GM21423 (cell line): Measurements from ENCODE around the gene FAM117A.
A peak's percentile ranks its signal among the peaks of the same experiment; 100 is the strongest.

Experiments used
- ATAC-seq: cut with Tn5 transposase; IDR thresholded peaks from one replicate; pipeline ENCODE4 v1.9.1; 2021; ENCODE audit warnings: mild to moderate bottlenecking, moderate library complexity; ENCODE audit not compliant: unreplicated experiment

FAM117A gene

DNA sequence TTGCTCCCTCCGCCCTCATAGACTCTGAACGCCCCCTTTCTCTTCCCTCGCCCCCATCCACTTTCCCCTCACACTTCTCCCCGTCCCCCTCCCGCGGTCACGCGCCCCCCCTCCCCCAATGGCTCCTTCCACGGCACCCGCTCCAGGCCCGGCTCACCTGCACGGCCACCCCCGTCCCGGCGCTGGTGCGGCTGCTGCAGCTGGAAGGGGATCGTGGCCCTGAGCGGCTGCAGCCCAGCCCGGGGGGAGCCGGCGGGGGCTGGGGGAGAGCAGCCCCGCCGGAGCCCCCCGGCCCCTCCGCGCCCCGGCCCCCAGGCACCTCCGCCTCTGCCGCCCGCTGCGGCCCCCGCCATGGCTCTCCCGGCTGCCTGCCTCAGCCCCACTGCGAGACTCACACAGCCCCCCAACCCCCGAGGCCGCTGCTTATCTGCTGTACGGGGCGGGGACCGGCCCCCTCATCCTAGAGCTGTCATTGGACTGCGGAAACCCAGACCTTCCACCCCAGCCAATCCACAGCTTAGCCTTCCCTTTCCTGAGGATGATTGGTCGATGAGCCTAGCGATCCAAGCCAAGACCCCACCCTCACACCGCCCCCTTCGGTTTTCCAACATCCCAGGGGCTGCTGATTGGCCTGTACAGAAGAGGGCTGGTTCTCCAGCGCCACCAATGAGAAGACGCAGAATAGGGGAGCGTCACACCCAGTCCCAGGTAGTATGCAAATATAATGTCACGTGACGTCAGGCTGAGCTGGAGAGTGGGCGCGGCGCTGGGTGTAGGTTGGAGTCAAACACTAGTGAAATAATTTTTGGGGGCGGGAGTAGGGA is at the start of gene FAM117A:
TSS of gene FAM117A (minus strand) at position 397 of the 824 bp plus-strand sequence. CDS start at position 353, 44 bp downstream.
- ATAC-seq = peak; percentile 94

DNA sequence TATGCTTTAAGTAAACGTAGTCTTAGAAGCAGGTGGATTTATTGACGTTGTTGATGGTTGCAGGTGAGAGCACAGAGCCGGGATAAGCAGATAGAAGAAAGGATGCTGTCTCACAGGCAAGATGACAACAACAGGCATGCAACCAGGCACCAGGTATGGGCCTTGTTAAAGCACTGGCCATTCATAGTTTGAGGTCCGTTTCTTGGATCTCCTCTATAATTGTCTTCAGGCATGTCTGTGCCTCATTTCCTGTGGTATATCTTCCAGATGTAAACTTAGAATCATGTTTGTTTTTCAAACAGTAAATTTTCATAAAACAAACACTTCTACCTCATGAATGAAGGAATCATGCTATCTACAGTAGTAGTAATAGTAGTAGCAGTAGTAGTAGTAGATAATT is 45.1 kb upstream of the FAM117A start:
- ATAC-seq = no peak

GRCh38 chr17:49798738-49799137 is 34.8 kb upstream of the FAM117A start:
- no peak for ATAC-seq

GRCh38 chr17:49798182-49798581 is 34.3 kb upstream of the FAM117A start:
- ATAC-seq = no peak

DNA sequence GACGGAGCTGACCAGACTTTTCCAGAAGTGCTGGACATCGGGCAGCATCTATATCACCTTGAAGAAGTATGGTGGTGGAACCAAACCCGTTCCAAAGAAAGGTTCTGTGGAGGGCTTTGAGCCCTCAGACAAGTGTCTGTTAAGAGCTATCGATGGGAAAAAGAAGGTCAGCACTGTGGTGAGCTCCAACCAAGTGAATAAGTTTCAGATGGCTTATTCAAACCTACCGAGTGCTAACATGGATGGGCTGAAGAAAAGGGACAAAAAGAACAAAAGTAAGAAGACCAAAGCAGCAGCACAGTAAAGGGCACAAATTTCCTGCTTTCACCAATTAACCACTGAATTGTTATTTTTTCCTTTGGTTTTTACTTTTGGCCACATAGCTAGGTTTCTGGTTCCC is 31.4 kb upstream of the FAM117A start:
- ATAC-seq = no peak

- no peak for ATAC-seq
Observed at GRCh38 chr17:49793309-49793708, 29.4 kb upstream of the FAM117A start.

DNA sequence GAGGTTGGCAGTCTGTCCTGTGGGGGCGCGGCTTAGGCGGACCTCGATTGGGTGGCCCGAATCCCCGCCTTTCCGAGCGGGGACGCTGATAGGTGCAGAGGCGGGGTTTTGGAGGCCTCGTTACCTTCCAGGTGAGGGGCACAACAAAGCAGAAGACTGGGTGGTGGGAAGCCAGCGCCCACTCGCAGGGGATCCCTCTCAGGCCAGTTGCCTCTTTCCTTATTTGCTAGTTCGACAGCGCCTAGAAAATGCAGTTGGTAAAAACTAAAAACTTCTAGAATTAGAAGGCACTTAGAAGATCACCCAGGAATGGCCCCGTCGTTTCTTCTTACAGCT is 25.3 kb upstream of the FAM117A start:
- no peak for ATAC-seq

GRCh38 chr17:49788478-49789242 is 24.7 kb upstream of the FAM117A start, which contains the start of gene KAT7:
TSS of gene KAT7 (plus strand) at chr17:49788681. CDS start at chr17:49788835, 154 bp downstream.
- ATAC-seq = peak; percentile 85

DNA sequence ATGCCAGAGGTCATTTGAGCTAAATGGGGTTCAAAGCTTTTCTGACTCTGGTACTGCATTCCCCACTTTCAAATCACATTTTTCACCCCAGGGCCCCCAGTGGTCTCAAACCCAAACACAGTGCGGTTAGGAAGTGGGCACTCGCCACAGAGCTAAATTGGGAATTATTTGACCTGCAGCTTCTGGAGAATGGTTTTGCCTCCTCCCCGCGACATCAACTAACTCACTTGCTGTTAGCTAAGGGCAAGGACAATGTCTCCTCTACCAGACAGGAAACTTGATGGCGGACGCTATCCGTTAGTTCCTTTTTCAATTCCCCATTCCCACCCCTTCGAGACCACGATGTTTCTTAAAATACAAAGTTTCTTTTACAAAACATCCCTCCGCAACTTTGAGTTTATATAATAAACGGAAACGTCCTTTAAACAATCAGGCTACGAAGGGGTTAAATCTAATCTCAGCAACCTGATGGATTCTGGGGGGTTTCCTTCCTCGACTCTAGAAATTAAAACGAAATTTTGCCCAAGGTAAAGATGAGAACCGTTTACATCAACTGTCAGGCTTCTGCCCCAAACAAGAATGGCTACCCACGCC is 24.1 kb upstream of the FAM117A start:
- no peak for ATAC-seq

GRCh38 chr17:49784636-49785035 is 20.7 kb upstream of the FAM117A start:
- ATAC-seq = no peak

GRCh38 chr17:49783791-49784190 is 19.9 kb upstream of the FAM117A start:
- no peak for ATAC-seq

GRCh38 chr17:49783071-49783715 is 19.3 kb upstream of the FAM117A start:
- ATAC-seq = no peak

DNA sequence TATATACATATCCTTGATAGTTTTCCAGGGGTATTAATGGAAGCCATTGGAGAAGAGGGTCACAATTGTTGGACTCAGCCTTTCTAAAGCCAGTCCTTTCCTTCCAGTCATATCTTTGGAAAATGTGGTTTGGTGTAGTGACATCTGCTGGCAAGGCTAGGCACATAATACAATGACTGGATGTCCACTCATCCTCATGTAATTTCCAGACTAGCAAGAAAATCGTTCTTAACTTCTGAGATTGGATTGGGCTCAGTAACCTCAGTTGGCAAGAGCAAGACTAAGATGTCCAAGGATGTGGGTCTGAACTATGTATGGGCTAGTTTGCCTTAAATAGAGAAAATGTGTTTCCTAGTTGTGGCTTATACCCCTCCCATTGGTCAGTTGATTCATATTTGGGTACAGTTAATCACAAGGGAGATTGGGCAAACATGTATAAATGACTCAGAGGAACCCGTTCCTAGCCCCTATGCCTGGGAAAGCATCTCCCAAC is 15.9 kb upstream of the FAM117A start:
- ATAC-seq = no peak

DNA sequence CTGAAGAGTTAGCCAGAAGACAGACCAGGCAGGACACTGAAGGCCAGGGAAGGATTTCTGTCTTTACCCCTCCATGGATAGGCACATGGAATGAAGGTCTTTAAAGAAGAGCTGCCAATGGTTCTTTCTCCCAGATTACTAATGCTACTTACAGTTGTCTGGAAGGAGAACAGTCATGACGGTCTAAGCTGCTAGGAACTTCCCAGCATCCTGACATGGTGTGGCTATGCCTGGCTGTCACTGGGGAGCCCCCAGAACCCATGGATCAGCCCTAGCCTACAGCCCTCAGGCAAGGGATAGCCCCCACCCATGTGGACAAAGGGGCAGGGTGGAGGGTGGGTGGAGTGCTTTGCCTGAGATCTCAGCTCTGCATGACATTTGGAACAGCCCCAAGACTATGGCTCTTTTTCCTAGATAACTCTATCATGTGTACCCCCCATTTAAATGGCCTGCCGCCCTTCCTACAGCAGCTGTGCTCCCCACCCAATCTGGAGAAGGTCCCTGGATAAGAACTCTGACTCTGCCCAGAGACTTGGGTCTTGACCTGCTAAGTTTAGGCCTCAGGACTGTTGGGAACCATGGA is 15.3 kb upstream of the FAM117A start:
- ATAC-seq = no peak

DNA sequence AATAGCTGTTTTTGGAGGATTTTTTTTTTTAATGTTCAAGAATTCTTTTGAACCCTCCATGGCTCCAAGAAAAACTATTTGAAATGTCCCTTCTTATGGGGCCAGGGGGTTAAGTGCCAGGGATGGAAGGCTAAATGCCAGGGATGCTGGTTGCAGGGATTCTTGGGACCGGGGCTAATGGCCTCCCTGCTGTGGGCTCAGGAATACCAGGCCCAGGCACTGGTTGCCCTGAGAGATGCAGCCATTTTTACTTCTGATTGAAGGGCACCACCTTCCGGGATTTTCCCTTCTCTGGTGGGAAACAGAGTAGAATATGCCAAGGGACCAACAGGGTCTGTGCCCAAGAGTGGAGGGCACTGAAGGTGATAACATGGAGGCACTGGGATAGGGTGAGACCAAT is 13.6 kb upstream of the FAM117A start:
- ATAC-seq = no peak

GRCh38 chr17:49776551-49777300 is 12.8 kb upstream of the FAM117A start:
- ATAC-seq = no peak

- no peak for ATAC-seq
Observed at GRCh38 chr17:49775546-49776260, 11.8 kb upstream of the FAM117A start.

GRCh38 chr17:49766918-49767530 is 3.1 kb upstream of the FAM117A start:
- ATAC-seq = no peak
